Measurements from ENCODE around the gene ARPC1B.

DNA sequence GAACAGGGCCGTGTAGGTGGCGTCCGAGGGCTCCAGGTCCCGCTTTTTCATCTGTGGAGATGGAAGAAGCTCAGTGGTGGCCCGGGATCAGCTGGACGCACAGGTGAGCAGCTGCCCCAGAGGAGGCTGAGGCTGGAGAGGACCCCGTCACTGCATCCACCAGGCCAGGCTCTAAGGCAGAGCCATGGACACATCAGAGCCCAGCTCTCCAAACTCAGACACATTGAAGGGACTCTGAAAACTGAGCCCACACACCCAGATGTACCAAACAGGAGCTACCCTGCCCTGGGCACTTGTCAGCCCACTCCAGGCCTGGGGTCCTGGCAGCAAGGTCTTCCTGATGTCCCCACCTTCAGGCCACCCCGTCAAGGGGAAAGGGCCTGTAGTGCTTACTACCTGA is 55.2 kb downstream of the ARPC1B start:
- no peak for TF ChIP-seq EZH2 (IDR thresholded peaks at IDR 0.05; ENCODE audit: borderline replicate concordance, low read length)
- TF ChIP-seq, protein P1, sequence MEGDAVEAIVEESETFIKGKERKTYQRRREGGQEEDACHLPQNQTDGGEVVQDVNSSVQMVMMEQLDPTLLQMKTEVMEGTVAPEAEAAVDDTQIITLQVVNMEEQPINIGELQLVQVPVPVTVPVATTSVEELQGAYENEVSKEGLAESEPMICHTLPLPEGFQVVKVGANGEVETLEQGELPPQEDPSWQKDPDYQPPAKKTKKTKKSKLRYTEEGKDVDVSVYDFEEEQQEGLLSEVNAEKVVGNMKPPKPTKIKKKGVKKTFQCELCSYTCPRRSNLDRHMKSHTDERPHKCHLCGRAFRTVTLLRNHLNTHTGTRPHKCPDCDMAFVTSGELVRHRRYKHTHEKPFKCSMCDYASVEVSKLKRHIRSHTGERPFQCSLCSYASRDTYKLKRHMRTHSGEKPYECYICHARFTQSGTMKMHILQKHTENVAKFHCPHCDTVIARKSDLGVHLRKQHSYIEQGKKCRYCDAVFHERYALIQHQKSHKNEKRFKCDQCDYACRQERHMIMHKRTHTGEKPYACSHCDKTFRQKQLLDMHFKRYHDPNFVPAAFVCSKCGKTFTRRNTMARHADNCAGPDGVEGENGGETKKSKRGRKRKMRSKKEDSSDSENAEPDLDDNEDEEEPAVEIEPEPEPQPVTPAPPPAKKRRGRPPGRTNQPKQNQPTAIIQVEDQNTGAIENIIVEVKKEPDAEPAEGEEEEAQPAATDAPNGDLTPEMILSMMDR (IDR thresholded peaks at IDR 0.05; ENCODE audit: low read length) = no peak

All from OCI-LY1 (cell line).